K562 (cell line): ENCODE results near the gene AGAP3. TPM values are rescaled to one million over a fixed set of nuclear protein-coding genes. Genes with fewer than 3 reads are reported as not detected.

Experiments used
- ATAC-seq: fragments of 200-7000 bp; cut with Tn5 transposase; 3 replicates; pipeline ENCODE4 v1.9.1; 2020; ENCODE audit warnings: moderate library complexity
- BruUV-seq: library from RNA; stranded (reverse); fragments of 400-500 nt; replicated peaks from 2 replicates; lab custom pipeline; 2021; lab: Mats Ljungman, UMichigan
- CTCF ChIA-PET: fragments of 300-600 bp; formaldehyde crosslinking; extraction: SDS; loops from one replicate; lab custom pipeline; 2021; ENCODE audit warnings: low intra/inter-chr PET ratio; lab: Yijun Ruan, JAX
- POLR2A ChIA-PET: fragments of 300-600, 350-650 bp; sonication (Branson Sonifier 250); formaldehyde crosslinking; extraction: SDS; loops from one replicate; lab custom pipeline; 2021; ENCODE audit warnings: antibody characterized with exemption, inconsistent platforms; lab: Yijun Ruan, JAX
- DNase-seq, 4 experiments: peaks; one replicate each; pipeline versions ENCODE4 v3.0.0 to v3.0.0-alpha.2; 2011 to 2018; ENCODE audit warnings: low spot score in 3 of 4, mixed read lengths in 3 of 4; ENCODE audit errors: extremely low read depth in 1 of 4
- FAIRE-seq: peaks from 2 replicates; lab custom pipeline; 2011; peaks lifted over from hg19 to GRCh38; lab: Jason Lieb, UNC
- H2AFZ ChIP-seq: 2 replicates; pipeline ENCODE4 v1.6.0; 2011; ENCODE audit warnings: low read depth, low read length, control low read depth, inconsistent platforms
- H3K27ac ChIP-seq: fragments of 200-600 bp; 3 replicates; pipeline ENCODE4 v1.8.0; 2011; ENCODE audit warnings: low read depth, mild to moderate bottlenecking, control low read depth, inconsistent platforms, low read length, moderate library complexity, mixed read lengths; ENCODE audit errors: extremely low read depth
- H3K27me3 ChIP-seq, 2 experiments: fragments of 300-600 bp in 1 of 2; 2 replicates in 1 of 2; 3 replicates in 1 of 2; pipeline versions ENCODE4 v1.6.0 to v1.8.0; 2011; ENCODE audit warnings: inconsistent platforms in 2 of 2, low read length in 2 of 2, mild to moderate bottlenecking in 1 of 2, mixed read lengths in 1 of 2, moderate library complexity in 1 of 2; ENCODE audit not compliant: control insufficient read depth in 2 of 2, insufficient read depth in 2 of 2
- H3K36me3 ChIP-seq: fragments of 300-600 bp; 3 replicates; pipeline ENCODE4 v1.8.0; 2011; ENCODE audit warnings: mild to moderate bottlenecking, low read length, inconsistent platforms; ENCODE audit not compliant: control insufficient read depth, insufficient read depth
- H3K4me1 ChIP-seq, 2 experiments: fragments of 200-600 bp in 1 of 2; replicated peaks in 1 of 2; 2 replicates in 1 of 2; 3 replicates in 1 of 2; pipeline versions ENCODE4 v1.5.1 to v1.8.0; 2011; ENCODE audit warnings: inconsistent platforms in 2 of 2, low read length in 2 of 2, mild to moderate bottlenecking in 1 of 2, mixed read lengths in 1 of 2, moderate library complexity in 1 of 2; ENCODE audit not compliant: control insufficient read depth in 2 of 2, insufficient read depth in 2 of 2
- H3K4me2 ChIP-seq: 2 replicates; pipeline ENCODE4 v1.6.1; 2011; ENCODE audit warnings: low read length, control low read depth, inconsistent platforms, mixed read lengths; ENCODE audit not compliant: insufficient read depth
- H3K4me3 ChIP-seq: fragments of 200-600 bp; sonication (generic), shearing (Covaris generic); 2 replicates; pipeline ENCODE4 v1.5.1; 2016; ENCODE audit warnings: control low read depth, inconsistent platforms
- H3K79me2 ChIP-seq: fragments of 200-600 bp; 3 replicates; pipeline ENCODE4 v1.8.0; 2011; ENCODE audit warnings: low read length, inconsistent platforms; ENCODE audit not compliant: control insufficient read depth, insufficient read depth
- H3K9ac ChIP-seq, 2 experiments: 2 replicates each; pipeline versions ENCODE4 v1.6.0 to v1.6.1; 2011; ENCODE audit warnings: low read depth in 2 of 2, low read length in 2 of 2, control low read depth in 1 of 2, inconsistent platforms in 1 of 2, mild to moderate bottlenecking in 1 of 2, mixed read lengths in 1 of 2; ENCODE audit not compliant: insufficient read depth in 1 of 2
- H3K9me1 ChIP-seq: one replicate; pipeline ENCODE4 v1.6.0; 2011; ENCODE audit warnings: inconsistent platforms, mild to moderate bottlenecking, low read length, moderate library complexity; ENCODE audit not compliant: control insufficient read depth, insufficient read depth
- H3K9me3 ChIP-seq: replicated peaks from 2 replicates; pipeline ENCODE4 v1.5.1; 2011; ENCODE audit warnings: low read depth, low read length, inconsistent platforms; ENCODE audit not compliant: control insufficient read depth, insufficient read depth
- H4K20me1 ChIP-seq: replicated peaks from 2 replicates; pipeline ENCODE4 v1.6.1; 2011; ENCODE audit warnings: low read length, inconsistent platforms, mixed read lengths; ENCODE audit not compliant: control insufficient read depth, insufficient read depth
- EP400 ChIP-seq: fragments of 450-650 bp; IDR thresholded peaks from 2 replicates; pipeline ENCODE4 v1.6.1; 2017; ENCODE audit warnings: antibody characterized with exemption, mild to moderate bottlenecking, moderate library complexity
- HDAC3 ChIP-seq: fragments of 450-650 bp; IDR thresholded peaks from 2 replicates; pipeline ENCODE4 v1.6.1; 2018; ENCODE audit warnings: borderline replicate concordance, mild to moderate bottlenecking, moderate library complexity; ENCODE audit not compliant: partially characterized antibody
- HSF4 ChIP-seq: fragments of 250-450 bp; sonication (Bioruptor Pico); IDR thresholded peaks from 2 replicates; pipeline ENCODE4 v2.1.2; 2022; ENCODE audit warnings: mild to moderate bottlenecking, moderate library complexity, borderline replicate concordance
- NFIX ChIP-seq: fragments of 250-450 bp; sonication (Bioruptor Pico); IDR thresholded peaks from 2 replicates; pipeline ENCODE4 v1.4.0; 2020; ENCODE audit warnings: low read depth, mild to moderate bottlenecking, moderate library complexity
- PHF20 ChIP-seq: fragments of 450-650 bp; IDR thresholded peaks from 2 replicates; pipeline ENCODE4 v1.6.1; 2018; ENCODE audit not compliant: partially characterized antibody
- POLR2G ChIP-seq: fragments of 200-400 bp; formaldehyde crosslinking; IDR thresholded peaks from 2 replicates; pipeline ENCODE4 v1.6.1; 2017; ENCODE audit warnings: low read depth, mild to moderate bottlenecking, antibody characterized with exemption, low read length, moderate library complexity
- RBM22 ChIP-seq: fragments of 200-400 bp; formaldehyde crosslinking; IDR thresholded peaks from 2 replicates; pipeline ENCODE4 v1.6.1; 2018; ENCODE audit warnings: low read length, low read depth; ENCODE audit not compliant: poor library complexity, severe bottlenecking
- TEAD4 ChIP-seq, 2 experiments: sonication (generic) in 1 of 2; formaldehyde crosslinking in 1 of 2; IDR thresholded peaks; 2 replicates each; pipeline versions ENCODE4 v1.6.1 to v1.8.0; 2012 to 2022; ENCODE audit warnings: borderline replicate concordance in 1 of 2, inconsistent platforms in 1 of 2, low read length in 1 of 2, mild to moderate bottlenecking in 1 of 2, missing genetic modification reagents in 1 of 2
- THRAP3 ChIP-seq: fragments of 450-650 bp; IDR thresholded peaks from 2 replicates; pipeline ENCODE4 v1.6.1; 2016; ENCODE audit warnings: mild to moderate bottlenecking, inconsistent platforms, borderline replicate concordance
- ZBTB17 ChIP-seq: fragments of 450-650 bp; formaldehyde crosslinking; IDR thresholded peaks from 2 replicates; pipeline ENCODE4 v1.4.0; 2020; ENCODE audit warnings: mild to moderate bottlenecking
- ZBTB7A ChIP-seq: IDR thresholded peaks from 2 replicates; pipeline ENCODE4 v1.6.1; 2011; ENCODE audit warnings: low read depth, mild to moderate bottlenecking, low read length, moderate library complexity, borderline replicate concordance; ENCODE audit not compliant: control insufficient read depth
- ZNF121 ChIP-seq: sonication (generic); formaldehyde crosslinking; conservative IDR thresholded peaks from 2 replicates; pipeline ENCODE4 v1.8.0; 2022; ENCODE audit warnings: missing genetic modification reagents
- ZNF165 ChIP-seq: fragments of 250-450 bp; sonication (Bioruptor Pico); IDR thresholded peaks from 2 replicates; pipeline ENCODE4 v1.4.0; 2020; ENCODE audit warnings: borderline replicate concordance
- ZNF561 ChIP-seq: fragments of 450-650 bp; formaldehyde crosslinking; conservative IDR thresholded peaks from 2 replicates; pipeline ENCODE4 v1.4.0; 2020; ENCODE audit warnings: mild to moderate bottlenecking, moderate library complexity
- ZNF699 ChIP-seq: fragments of 250-450 bp; sonication (Bioruptor Pico); IDR thresholded peaks from 2 replicates; pipeline ENCODE4 v1.8.0; 2021; ENCODE audit warnings: mild to moderate bottlenecking, moderate library complexity; ENCODE audit not compliant: insufficient replicate concordance
- WGBS: fragments of 100-300 bp; shearing (Covaris generic); methylation state at CpG from one replicate; pipeline ENCODE4 v1.1.6; 2016; ENCODE audit warnings: low coverage, mixed read lengths; ENCODE audit not compliant: insufficient coverage; ENCODE audit errors: missing lambda C conversion rate; 5-methylcytosine and 5-hydroxymethylcytosine counted together
- in situ Hi-C: fragments of 300-500 bp; cut with MboI; formaldehyde crosslinking; loops from 4 replicates; pipeline ENCODE4 v1.15.0; 2018; ENCODE audit warnings: inconsistent platforms, mixed read lengths
- intact Hi-C: fragments of 100-400 bp; cut with micrococcal nuclease; formaldehyde crosslinking; loops from 2 replicates; pipeline ENCODE4 v1.14.2; 2022
- polyA plus RNA-seq, 8 experiments: library from polyadenylated mRNA; depleted of rRNA in 4 of 8; stranded (reverse) in 5 of 8; unstranded in 3 of 8; fragments of >200 nt; fragmentation: Nextera tagmentation in 2 of 8; fragmentation: Illumina TruSeq in 1 of 8; extraction: Ambion mirVana in 2 of 8; extraction: Trizol in 1 of 8; gene quantifications; 2 replicates each; pipeline versions ENCODE4 v1.2.1 to v1.2.3, GENCODE V29; 2011 to 2014; ENCODE audit warnings: inconsistent platforms in 1 of 8, missing spikeins in 1 of 8
- total RNA-seq, 7 experiments: library from RNA; depleted of rRNA in 6 of 7; stranded (reverse); fragments of >200 nt in 6 of 7; fragmentation: Illumina TruSeq in 2 of 7; extraction: Trizol in 2 of 7; gene quantifications; 2 replicates each; pipeline versions ENCODE4 v1.2.1 to v1.2.3, GENCODE V29; 2011 to 2021; ENCODE audit warnings: low replicate concordance in 1 of 7
- TF ChIP-seq, protein P1 (sequence below): sonication (generic); formaldehyde crosslinking; IDR thresholded peaks from 2 replicates; pipeline ENCODE4 v1.9.0; 2022; ENCODE audit warnings: mild to moderate bottlenecking, missing genetic modification reagents
- TF ChIP-seq, protein P2 (sequence below): sonication (generic); formaldehyde crosslinking; IDR thresholded peaks from 2 replicates; pipeline ENCODE4 v1.8.0; 2022; ENCODE audit warnings: missing genetic modification reagents, mild to moderate bottlenecking, moderate library complexity, borderline replicate concordance
- TF ChIP-seq, protein P3 (sequence below), 2 experiments: fragments of 450-650 bp; IDR thresholded peaks; 2 replicates each; pipeline ENCODE4 v1.6.1; 2016

The AGAP3 gene
- total and polyA plus RNA-seq, 9 of the 15 experiments (the other 6 are each of a cell fraction or from before 2014, with no cell fraction given) = 3.4 to 208 (median 62.2) TPM

DNA sequence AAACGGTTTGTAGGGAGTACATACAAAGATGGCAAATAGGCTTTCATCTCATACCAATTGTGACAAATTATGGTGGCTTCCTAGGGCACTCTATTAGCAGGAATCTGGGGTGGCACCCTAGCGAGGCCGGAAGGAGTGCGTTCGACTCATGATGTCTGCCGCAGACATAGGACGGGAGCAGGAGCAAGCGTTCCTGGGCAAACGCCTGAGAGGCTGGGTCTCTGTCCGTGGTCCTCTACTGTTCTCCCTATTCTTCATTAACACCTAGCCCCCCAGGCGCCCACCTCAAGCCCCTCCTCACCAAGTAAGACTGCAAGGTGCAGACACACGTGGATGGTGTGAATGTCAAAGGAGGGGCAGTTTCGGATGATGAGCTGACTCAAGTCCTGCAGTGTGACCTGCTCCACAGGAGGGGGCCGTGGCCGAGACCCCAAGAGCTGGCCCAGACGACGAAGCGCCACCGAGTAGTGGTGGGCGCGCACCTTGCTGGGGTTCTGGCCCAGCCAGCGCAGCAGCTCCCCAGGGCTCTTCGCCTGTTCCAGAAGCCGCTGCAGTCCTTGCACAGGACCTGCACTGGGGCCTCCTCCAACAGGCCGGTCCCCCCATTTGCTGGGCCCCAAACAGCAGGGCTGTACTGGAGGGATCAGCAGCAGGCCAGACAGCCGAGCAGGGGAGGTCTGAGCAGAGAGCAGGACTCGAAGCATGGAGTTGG lies 6.9 kb upstream of the AGAP3 start:
- H3K9me3 ChIP-seq = no peaks in the 10 kb centered on the region
- no TSS peak for BruUV-seq
- peaks cover 39 to 86% of the 10 kb centered on the region in 2 experiments for H3K4me1 ChIP-seq
- peaks cover 46% of the 10 kb centered on the region for H3K79me2 ChIP-seq
- ChIA-PET CTCF (no interaction called here), POLR2A (interaction anchor here (0.6 to 2.8 kb wide), 6 partner anchors 8 to 69 kb away, joined by 3 to 18 read pairs (median 4); no protein-coding TSS in a partner anchor)
- intact Hi-C loops = no loop called here
- H3K27me3 ChIP-seq = no peaks in the 10 kb centered on the region
- peak overlapping the region; percentile 94 to 97 for H3K9ac ChIP-seq
- in situ Hi-C loops = no loop called here
- peak overlapping the region; percentile 97 for H3K4me2 ChIP-seq
- H3K9me1 ChIP-seq = no peaks in the 10 kb centered on the region
- 71% methylated on average over 27 of the region's 27 CpGs for WGBS
- H3K27ac ChIP-seq = peak overlapping the region; percentile 94
- FAIRE-seq = no peak
- peaks cover 63% of the 10 kb centered on the region for H3K36me3 ChIP-seq
- H2AFZ ChIP-seq = no peak overlapping the region
- DNase-seq = no peak
- H4K20me1 ChIP-seq = peaks cover 5% of the 10 kb centered on the region
- ATAC-seq = no peak
- peak overlapping the region; percentile 89 for H3K4me3 ChIP-seq
- TF ChIP-seq ZBTB17 (CRISPR knock-in tag) (peak; percentile 87), ZNF699 (CRISPR knock-in tag) (no peak), HSF4 (no peak), THRAP3 (0 out of 2 replicates have a peak, but pooled peaks have one; percentile 6), PHF20 (no peak), ZBTB7A (0 out of 2 replicates have a peak, but pooled peaks have one; percentile 30), POLR2G (0 out of 2 replicates have a peak, but pooled peaks have one; percentile 19), EP400 (no peak), ZNF561 (CRISPR knock-in tag) (no peak), ZNF165 (CRISPR knock-in tag) (no peak), RBM22 (peak; percentile 55), ZNF121 (CRISPR knock-in tag) (no peak), HDAC3 (no peak), NFIX (CRISPR knock-in tag) (no peak), TEAD4 (IDR thresholded peaks at IDR 0.05; ENCODE audit: low read length) (no peak), TEAD4 (CRISPR knock-in tag; IDR thresholded peaks at IDR 0.05; ENCODE audit: borderline replicate concordance) (0 out of 2 replicates have a peak, but pooled peaks have one; percentile 52)
- TF ChIP-seq, protein P1, sequence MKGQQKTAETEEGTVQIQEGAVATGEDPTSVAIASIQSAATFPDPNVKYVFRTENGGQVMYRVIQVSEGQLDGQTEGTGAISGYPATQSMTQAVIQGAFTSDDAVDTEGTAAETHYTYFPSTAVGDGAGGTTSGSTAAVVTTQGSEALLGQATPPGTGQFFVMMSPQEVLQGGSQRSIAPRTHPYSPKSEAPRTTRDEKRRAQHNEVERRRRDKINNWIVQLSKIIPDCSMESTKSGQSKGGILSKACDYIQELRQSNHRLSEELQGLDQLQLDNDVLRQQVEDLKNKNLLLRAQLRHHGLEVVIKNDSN (CRISPR knock-in tag) = peak; percentile 8; the same call in 1 of the 2 replicates
- TF ChIP-seq, protein P2, sequence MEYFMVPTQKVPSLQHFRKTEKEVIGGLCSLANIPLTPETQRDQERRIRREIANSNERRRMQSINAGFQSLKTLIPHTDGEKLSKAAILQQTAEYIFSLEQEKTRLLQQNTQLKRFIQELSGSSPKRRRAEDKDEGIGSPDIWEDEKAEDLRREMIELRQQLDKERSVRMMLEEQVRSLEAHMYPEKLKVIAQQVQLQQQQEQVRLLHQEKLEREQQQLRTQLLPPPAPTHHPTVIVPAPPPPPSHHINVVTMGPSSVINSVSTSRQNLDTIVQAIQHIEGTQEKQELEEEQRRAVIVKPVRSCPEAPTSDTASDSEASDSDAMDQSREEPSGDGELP (CRISPR knock-in tag) = peak; percentile 30; the same call in 1 of the 2 replicates
- TF ChIP-seq, protein P3, sequence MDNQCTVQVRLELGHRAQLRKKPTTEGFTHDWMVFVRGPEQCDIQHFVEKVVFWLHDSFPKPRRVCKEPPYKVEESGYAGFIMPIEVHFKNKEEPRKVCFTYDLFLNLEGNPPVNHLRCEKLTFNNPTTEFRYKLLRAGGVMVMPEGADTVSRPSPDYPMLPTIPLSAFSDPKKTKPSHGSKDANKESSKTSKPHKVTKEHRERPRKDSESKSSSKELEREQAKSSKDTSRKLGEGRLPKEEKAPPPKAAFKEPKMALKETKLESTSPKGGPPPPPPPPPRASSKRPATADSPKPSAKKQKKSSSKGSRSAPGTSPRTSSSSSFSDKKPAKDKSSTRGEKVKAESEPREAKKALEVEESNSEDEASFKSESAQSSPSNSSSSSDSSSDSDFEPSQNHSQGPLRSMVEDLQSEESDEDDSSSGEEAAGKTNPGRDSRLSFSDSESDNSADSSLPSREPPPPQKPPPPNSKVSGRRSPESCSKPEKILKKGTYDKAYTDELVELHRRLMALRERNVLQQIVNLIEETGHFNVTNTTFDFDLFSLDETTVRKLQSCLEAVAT (IDR thresholded peaks at IDR 0.05) = peak in 1 of 2 experiments; percentile 66; a peak in 1 of 4 replicates
